Stimulated activated CD4-positive, alpha-beta T cell treated with anti-CD3 and anti-CD28 coated beads, Interleukin-4, amount 100 ng/mL, for 1 hour (primary cell): Measurements from ENCODE around the gene ABCC11.
"Not testable (repeated sequence)": the region's sequence is repeated elsewhere in the genome, so short reads cannot be mapped to it uniquely, and the experiment has no call there.

Source experiments
- DNase-seq: peaks from one replicate; pipeline ENCODE4 v3.0.0-alpha.2; 2020

Gene ABCC11

DNA sequence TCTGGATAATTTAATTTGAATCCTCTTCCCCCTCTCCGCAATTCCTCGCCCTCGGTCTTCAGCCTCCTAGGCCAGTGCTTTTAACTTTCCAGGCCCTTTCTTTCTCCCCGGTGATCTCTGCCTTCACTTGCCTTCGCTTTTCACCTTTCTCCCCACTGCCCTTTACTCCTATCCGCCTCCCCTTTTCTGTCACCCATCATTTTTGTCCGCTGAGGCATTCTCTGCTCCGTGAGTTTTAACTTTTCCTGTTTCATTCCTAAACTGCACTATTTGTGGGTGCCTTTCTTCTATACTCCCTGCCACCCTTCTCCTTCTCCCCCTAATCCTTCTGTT lies 2.5 kb downstream of the ABCC11 start:
- DNase-seq: no peak

GRCh38 chr16:48244080-48244862 lies 3.1 kb downstream of the ABCC11 start, which contains the start of gene LONP2:
TSS of gene LONP2 (plus strand) at chr16:48244300. CDS start at chr16:48244389, 89 bp downstream.
- peak; percentile 93 for DNase-seq

GRCh38 chr16:48240147-48240546 lies 7.2 kb downstream of the ABCC11 start:
- not testable (repeated sequence) for DNase-seq

- DNase-seq: no peak
Measured at GRCh38 chr16:48236286-48236685, 11.1 kb downstream of the ABCC11 start.

GRCh38 chr16:48235556-48236136 lies 11.7 kb downstream of the ABCC11 start:
- no peak for DNase-seq

- DNase-seq: no peak
Measured at GRCh38 chr16:48235058-48235555, 12.2 kb downstream of the ABCC11 start.

DNA sequence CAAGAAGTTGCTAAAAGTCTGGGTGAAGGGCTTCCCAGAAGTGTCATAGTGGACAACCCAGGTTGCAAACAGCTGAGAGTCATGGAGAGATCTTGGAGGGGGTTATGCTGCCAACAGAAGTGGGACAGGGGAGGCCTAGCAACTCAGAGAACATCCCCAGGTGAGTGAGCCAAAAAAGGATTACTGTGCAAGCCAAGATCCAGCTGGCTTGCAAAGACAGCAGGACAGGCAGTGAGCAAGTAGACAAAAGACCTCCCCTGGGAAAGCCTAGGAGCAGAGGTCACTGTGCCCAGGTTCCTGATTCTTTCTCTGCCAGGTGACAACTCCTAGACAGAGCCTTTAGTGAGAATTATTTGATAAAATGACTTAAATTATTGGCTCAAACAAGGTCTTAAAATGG lies 12.7 kb downstream of the ABCC11 start:
- no peak for DNase-seq

- peak; percentile 20 for DNase-seq
Measured at GRCh38 chr16:48232493-48233040, 14.8 kb downstream of the ABCC11 start.

- DNase-seq: peak; percentile 15
Measured at GRCh38 chr16:48231727-48232492, 15.4 kb downstream of the ABCC11 start.

DNA sequence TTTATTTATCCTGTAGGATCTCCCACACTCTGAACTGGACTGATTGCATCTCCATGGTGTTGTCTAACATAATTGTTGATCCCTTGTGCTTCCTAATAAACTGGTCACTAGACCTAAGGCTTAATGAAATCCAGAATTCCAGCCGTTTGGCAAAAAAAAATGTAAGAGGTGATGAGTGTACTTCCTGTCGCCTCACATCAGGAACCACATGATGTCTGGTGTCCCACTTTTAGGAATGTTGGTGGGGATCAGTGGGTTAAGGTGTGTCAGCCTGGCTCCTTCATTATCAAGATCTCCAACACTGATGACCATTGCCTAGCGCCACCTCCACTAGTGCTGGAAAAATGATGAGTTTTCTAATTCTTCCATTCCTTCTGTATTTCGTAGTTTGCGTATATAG lies 21.9 kb downstream of the ABCC11 start:
- no peak for DNase-seq

GRCh38 chr16:48223490-48223889 lies 23.8 kb downstream of the ABCC11 start:
- DNase-seq: no peak

- no peak for DNase-seq
Measured at GRCh38 chr16:48220891-48221290, 26.4 kb downstream of the ABCC11 start.

DNA sequence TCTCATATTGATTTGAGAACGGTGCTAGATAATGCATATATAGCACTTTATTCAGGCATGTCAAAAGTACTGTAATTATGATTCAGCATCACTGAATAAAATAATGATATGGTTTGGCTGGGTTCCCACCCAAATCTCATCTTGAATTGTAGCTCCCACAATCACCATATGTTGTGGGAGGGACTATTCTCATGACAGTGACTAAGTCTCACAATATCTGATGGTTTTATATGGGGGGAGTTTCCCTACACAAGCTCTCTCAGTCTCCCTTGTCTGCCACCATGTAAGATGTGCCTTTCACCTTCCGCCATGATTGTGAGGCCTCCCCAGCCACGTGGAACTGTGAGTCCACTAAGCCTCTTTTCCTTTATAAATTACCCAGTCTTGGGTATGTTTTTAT lies 28.9 kb downstream of the ABCC11 start:
- DNase-seq: no peak

DNA sequence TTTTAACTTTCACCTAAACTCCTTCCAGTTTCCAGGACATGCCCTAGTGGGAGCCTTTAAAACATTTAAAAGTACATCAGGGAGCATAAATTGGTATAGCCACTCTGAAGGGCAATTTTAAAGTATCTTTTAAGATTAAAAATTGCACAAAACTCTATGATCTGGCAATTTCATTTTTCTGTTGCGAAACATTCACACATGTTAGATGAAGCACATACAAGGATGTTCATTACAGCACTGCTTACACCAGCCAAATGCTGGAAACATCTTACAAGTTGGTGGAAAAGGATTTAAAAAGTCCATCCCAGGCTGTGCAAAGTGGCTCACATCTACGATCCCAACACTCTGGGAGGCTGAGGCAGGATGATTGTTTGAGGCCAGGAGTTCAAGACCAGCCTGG lies 29.6 kb downstream of the ABCC11 start:
- no peak for DNase-seq

DNA sequence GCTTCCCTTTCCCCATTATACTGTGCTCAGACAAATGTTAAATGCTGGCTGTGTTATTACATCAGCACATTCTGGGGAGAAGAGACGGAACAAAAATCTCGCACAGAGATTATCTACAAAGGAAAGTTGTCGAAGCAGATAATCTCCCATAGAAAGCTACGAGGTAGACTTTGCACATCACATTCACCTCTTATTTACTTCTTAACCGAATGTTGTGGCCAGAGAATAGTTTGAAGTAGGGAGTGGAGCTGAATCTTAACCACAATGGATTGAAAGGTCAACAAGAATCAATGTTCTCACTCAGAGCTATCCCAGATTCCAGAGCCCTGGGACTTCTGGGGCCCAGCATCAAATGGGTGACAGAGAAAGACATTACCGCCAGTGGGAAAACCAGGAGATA lies 31.6 kb downstream of the ABCC11 start:
- no peak for DNase-seq

GRCh38 chr16:48212033-48212432 lies 35.3 kb downstream of the ABCC11 start:
- no peak for DNase-seq

GRCh38 chr16:48210747-48211146 lies 36.6 kb downstream of the ABCC11 start:
- no peak for DNase-seq

- no peak for DNase-seq
Measured at GRCh38 chr16:48206594-48207242, 40.6 kb downstream of the ABCC11 start.

DNA sequence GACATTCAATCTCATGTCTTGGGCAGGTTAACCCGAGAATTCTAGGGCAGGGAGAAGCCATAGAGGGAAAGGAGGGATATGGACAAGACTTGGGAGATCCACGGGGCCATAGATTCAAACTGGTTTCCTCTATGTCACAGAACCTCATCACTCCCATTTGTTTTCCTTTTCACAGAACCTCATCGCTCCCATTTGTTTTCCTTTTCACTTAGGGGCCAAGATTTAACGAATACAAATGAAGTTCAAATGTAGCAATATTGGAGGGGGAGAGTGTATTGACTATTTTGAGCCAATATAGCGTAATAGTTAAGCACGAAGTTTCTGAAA lies 42.6 kb downstream of the ABCC11 start:
- no peak for DNase-seq

DNA sequence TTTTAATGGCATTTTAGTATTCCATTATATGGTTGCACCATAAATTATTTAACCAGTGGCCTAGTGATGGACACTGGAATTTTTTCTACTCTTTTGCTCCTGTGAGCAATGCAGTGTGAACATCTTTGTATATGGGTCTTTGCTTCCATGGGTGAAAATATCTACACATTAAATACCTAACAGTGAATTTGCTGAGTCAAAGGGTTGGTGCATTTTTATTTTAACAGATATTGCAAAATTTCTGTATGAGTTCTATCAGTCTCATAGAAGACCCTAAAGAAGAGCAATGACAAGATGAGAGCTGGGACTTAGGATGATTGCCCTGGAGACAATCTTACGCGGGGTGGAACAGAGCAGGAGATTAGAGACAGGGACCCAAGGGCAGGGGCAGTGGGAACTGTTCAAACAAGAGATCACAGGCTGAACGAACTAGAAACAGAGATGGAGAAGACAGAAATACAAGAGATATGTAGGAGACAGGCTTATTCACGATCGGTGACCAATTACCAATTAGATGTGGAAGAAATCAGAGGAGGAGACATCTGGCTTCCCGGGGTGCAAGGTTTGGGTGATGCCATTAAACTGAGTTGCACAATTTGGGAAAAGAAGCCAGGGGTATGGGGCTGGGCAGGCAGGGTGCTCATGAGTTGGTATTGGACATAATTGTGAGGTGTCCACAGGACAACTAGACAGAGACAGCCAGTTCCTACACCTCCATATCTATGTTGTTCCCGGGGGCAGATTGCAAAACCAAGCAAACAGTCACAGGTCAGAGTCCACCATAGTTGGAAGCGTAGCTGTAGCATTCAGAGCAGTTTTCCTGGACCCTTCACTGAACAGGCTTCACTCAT lies 43.1 kb downstream of the ABCC11 start:
- DNase-seq: no peak

DNA sequence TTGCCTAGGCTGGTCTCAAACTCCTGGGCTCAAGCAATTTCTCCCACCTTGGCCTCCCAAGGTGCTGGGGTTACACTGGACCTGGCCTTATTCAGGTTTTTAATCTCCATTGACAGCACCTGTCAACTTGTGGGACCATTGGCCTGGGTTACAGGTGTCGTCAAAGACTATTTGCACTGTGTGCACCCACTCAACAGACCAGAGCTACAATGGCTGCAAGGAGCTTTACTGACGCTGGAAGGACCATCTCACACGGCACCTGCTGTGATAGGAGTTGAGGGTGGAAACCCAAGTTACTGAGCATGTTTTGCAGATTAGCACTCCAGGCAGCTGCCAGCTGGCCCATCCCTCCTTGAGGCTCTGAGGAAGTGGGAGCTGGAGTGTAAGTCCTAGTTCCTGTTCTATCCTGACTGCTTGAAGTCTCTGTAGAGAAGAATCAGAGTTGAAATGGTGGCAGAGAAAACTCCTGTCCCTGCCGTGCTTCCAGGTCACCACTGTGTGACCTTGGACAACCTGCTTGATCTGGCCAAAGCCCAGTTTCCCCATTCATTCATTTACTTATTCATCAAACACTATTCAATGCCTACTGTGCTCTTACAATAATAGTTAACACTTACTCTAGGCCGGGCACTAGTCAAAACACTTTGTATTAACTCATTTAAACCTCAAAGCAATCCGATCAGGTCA lies 45.7 kb downstream of the ABCC11 start:
- no peak for DNase-seq

DNA sequence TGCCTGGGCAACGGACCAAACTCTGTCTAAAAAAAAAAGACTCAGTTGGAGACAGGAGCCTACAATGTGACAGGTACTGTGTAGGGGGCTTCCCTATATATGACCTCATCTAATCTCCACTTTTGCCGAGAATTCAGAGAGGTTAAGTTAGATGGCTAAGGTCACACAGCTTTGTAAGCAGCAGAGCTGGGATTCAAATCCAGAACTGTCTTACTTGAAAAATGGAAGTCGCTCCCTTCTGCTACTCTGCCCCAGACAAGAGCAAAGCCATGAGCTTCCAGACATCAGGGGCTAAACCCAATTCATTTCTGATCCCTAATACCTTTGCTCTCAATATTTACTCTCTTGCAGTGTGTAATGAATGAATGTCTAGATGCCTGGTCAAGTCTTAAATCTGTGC lies 50.0 kb downstream of the ABCC11 start:
- no peak for DNase-seq
